Vagina (tissue), 2 donors: ENCODE measurements around the gene WDR7.

Experiments used
- CTCF ChIP-seq, 3 experiments: fragments of 450-650 bp in 2 of 3; fragments of 200-600 bp in 1 of 3; sonication (generic) in 1 of 3; IDR thresholded peaks; one replicate each; pipeline ENCODE4 v1.5.1; 2017 to 2019; ENCODE audit warnings: antibody characterized with exemption in 3 of 3, mild to moderate bottlenecking in 2 of 3, moderate library complexity in 2 of 3
- POLR2A ChIP-seq, 2 donors: fragments of 450-650 bp; IDR thresholded peaks; one replicate each; pipeline ENCODE4 v1.6.1; 2017; ENCODE audit warnings: antibody characterized with exemption in 2 of 2, mild to moderate bottlenecking in 2 of 2, moderate library complexity in 2 of 2
- POLR2AphosphoS5 ChIP-seq, 2 donors: sonication (generic); formaldehyde crosslinking; IDR thresholded peaks; one replicate each; pipeline ENCODE4 v1.9.0; 2017; ENCODE audit warnings: antibody characterized with exemption in 2 of 2, mild to moderate bottlenecking in 2 of 2, low read depth in 1 of 2; ENCODE audit not compliant: insufficient read depth in 1 of 2

DNA sequence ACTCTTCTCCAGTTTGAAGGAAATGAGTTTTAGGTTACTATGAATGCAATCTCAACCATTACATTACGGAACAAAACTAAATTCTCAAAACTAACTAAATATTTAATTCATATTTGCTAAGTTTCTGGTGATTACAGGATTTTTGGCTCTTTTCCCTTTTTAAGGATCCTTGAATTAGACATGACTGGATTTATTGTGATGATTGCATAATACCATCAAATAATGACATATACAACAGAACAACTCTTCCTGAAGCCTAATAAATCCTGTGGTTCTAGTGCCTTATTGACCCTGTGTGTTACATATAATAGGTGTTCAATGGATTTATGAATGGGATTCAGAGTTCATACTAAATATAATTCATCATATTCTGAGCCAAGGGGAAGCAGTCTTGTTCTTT lies 90.5 kb downstream of the WDR7 start:
- TF ChIP-seq POLR2A (IDR thresholded peaks at IDR 0.05) (no peak), CTCF (IDR thresholded peaks at IDR 0.05) (no peak), POLR2AphosphoS5 (IDR thresholded peaks at IDR 0.05; ENCODE audit: insufficient read depth in 1 of 2, low read depth in 1 of 2) (no peak)
